ENCODE results near the gene ATXN3L. TPM values are rescaled to one million over a fixed set of nuclear protein-coding genes. Genes with fewer than 3 reads are reported as not detected.

The ATXN3L gene
- total and polyA plus RNA-seq, 10 of the 15 experiments (the other 5 are each of a cell fraction or from before 2014, with no cell fraction given) = not detected

GRCh38 chrX:13360146-13360545, 40.3 kb upstream of the ATXN3L start:
- RAD21 ChIA-PET (ENCODE audit: unreplicated experiment) = interaction anchor here (1.0 to 2.0 kb wide), 4 partner anchors 103 to 266 kb away, joined by 3 to 6 read pairs (median 4); no protein-coding TSS in a partner anchor
- H4K20me1 ChIP-seq (ENCODE audit: control insufficient read depth, insufficient read depth) = no peaks in the 10 kb centered on the region
- intact Hi-C loops (cut with micrococcal nuclease; ENCODE audit: unreplicated experiment) = no loop called here
- in situ Hi-C loops (cut with MboI) = no loop called here
- BruUV-seq (replicated peaks) = no TSS peak
- FAIRE-seq = no peak
- no peaks in the 10 kb centered on the region for H3K36me3 ChIP-seq (ENCODE audit: control insufficient read depth in 2 of 2, insufficient read depth in 2 of 2, low read length in 1 of 2)
- H3K4me2 ChIP-seq (ENCODE audit: control insufficient read depth, insufficient read depth) = no peak overlapping the region
- whole genome bisulfite sequencing (ENCODE audit: insufficient coverage, insufficient replicate concordance, low lambda C conversion rate, missing lambda C conversion rate) = 0% methylated on average over 1 of the region's 1 CpG
- H3K9ac ChIP-seq (ENCODE audit: control insufficient read depth, insufficient read depth, low read length) = no peak overlapping the region
- SMC1A ChIA-PET (ENCODE audit: uncharacterized antibody, unreplicated experiment) = interaction anchor here (0.6 to 3.3 kb wide), 10 partner anchors 9 to 480 kb away, joined by 3 to 13 read pairs (median 6); no protein-coding TSS in a partner anchor
- H3K27me3 ChIP-seq (replicated peaks in 1 of 2; ENCODE audit: control insufficient read depth in 2 of 2, insufficient read depth in 2 of 2, low read length in 1 of 2) = no peaks in the 10 kb centered on the region
- POLR2A ChIA-PET = no interaction called here
- no peaks in the 10 kb centered on the region for H3K9me3 ChIP-seq (replicated peaks; ENCODE audit: control insufficient read depth, insufficient read depth, low read length)
- CTCF ChIA-PET = interaction anchor here (0.8 to 2.5 kb wide), 9 partner anchors 10 to 413 kb away, joined by 3 to 17 read pairs (median 5); no protein-coding TSS in a partner anchor
- TF ChIP-seq RAD21 (IDR thresholded peaks at IDR 0.05; ENCODE audit: insufficient read depth, low read depth, low read length) (peak; percentile 14; the same call in 1 of the 2 replicates), CTCF (IDR thresholded peaks at IDR 0.05 in 2 of 3, conservative IDR thresholded peaks at IDR 0.05 in 1 of 3; ENCODE audit: control insufficient read depth in 2 of 3, extremely low read depth in 1 of 3, insufficient read depth in 1 of 3, low read depth in 3 of 3, low read length in 3 of 3) (peak; percentile 8 to 9 (median 9); a peak in 1 of 6 replicates), ZNF217 (IDR thresholded peaks at IDR 0.05) (no peak)
- H3K4me3 ChIP-seq = no peak overlapping the region
- H3K4me1 ChIP-seq (ENCODE audit: control insufficient read depth, insufficient read depth, low read length) = no peaks in the 10 kb centered on the region
- ATAC-seq = peak; percentile 58; the same call in 2 of the 3 replicates
- no peak overlapping the region for H3K27ac ChIP-seq (ENCODE audit: control insufficient read depth, insufficient read depth)
- no peak for DNase-seq (ENCODE audit: low read depth, low spot score)
- no peak overlapping the region for H2AFZ ChIP-seq (ENCODE audit: control insufficient read depth, low read depth, low read length)
- no peaks in the 10 kb centered on the region for H3K79me2 ChIP-seq (ENCODE audit: control insufficient read depth, insufficient read depth, low read length)

GRCh38 chrX:13357925-13358324, 38.1 kb upstream of the ATXN3L start:
- no peak for DNase-seq (ENCODE audit: low read depth, low spot score)
- Histone ChIP-seq H3K4me1 (ENCODE audit: control insufficient read depth, insufficient read depth, low read length) (no peaks in the 10 kb centered on the region), H3K9me3 (replicated peaks; ENCODE audit: control insufficient read depth, insufficient read depth, low read length) (no peaks in the 10 kb centered on the region), H4K20me1 (ENCODE audit: control insufficient read depth, insufficient read depth) (no peaks in the 10 kb centered on the region), H3K79me2 (ENCODE audit: control insufficient read depth, insufficient read depth, low read length) (no peaks in the 10 kb centered on the region), H3K9ac (ENCODE audit: control insufficient read depth, insufficient read depth, low read length) (no peak overlapping the region), H2AFZ (ENCODE audit: control insufficient read depth, low read depth, low read length) (no peak overlapping the region), H3K36me3 (ENCODE audit: control insufficient read depth in 2 of 2, insufficient read depth in 2 of 2, low read length in 1 of 2) (no peaks in the 10 kb centered on the region), H3K4me2 (ENCODE audit: control insufficient read depth, insufficient read depth) (no peak overlapping the region), H3K4me3 (no peak overlapping the region), H3K27me3 (replicated peaks in 1 of 2; ENCODE audit: control insufficient read depth in 2 of 2, insufficient read depth in 2 of 2, low read length in 1 of 2) (no peaks in the 10 kb centered on the region), H3K27ac (ENCODE audit: control insufficient read depth, insufficient read depth) (no peak overlapping the region)
- RAD21 ChIA-PET (ENCODE audit: unreplicated experiment) = interaction anchor here (1.9 kb wide), 1 partner anchor 411 kb away, joined by 5 read pairs; no protein-coding TSS in a partner anchor
- POLR2A ChIA-PET = no interaction called here
- BruUV-seq (replicated peaks) = no TSS peak
- intact Hi-C loops (cut with micrococcal nuclease; ENCODE audit: unreplicated experiment) = no loop called here
- SMC1A ChIA-PET (ENCODE audit: uncharacterized antibody, unreplicated experiment) = interaction anchor here (0.8 to 3.3 kb wide), 6 partner anchors 10 to 411 kb away, joined by 3 to 13 read pairs (median 6); no protein-coding TSS in a partner anchor
- 57% methylated on average over 1 of the region's 1 CpG for WGBS (ENCODE audit: insufficient coverage, insufficient replicate concordance, low lambda C conversion rate, missing lambda C conversion rate)
- ATAC-seq = no peak
- in situ Hi-C loops (cut with MboI) = no loop called here
- CTCF ChIA-PET = interaction anchor here (2.5 kb wide), 1 partner anchor 104 kb away, joined by 7 read pairs; no protein-coding TSS in a partner anchor
- no peak for FAIRE-seq
- TF ChIP-seq NBN (IDR thresholded peaks at IDR 0.05) (no peak), TCF7 (IDR thresholded peaks at IDR 0.05; ENCODE audit: borderline replicate concordance) (no peak), ATF7 (IDR thresholded peaks at IDR 0.05; ENCODE audit: low read depth) (no peak), MAX (IDR thresholded peaks at IDR 0.05; ENCODE audit: low read depth, low read length) (no peak), RELA (IDR thresholded peaks at IDR 0.05; ENCODE audit: borderline replicate concordance, partially characterized antibody) (no peak), ZBTB33 (IDR thresholded peaks at IDR 0.05) (no peak), NFYA (IDR thresholded peaks at IDR 0.05; ENCODE audit: borderline replicate concordance, low read depth, low read length) (no peak), SREBF1 (IDR thresholded peaks at IDR 0.05; ENCODE audit: low read length) (no peak), RB1 (IDR thresholded peaks at IDR 0.05; ENCODE audit: borderline replicate concordance) (no peak), CHD4 (IDR thresholded peaks at IDR 0.05) (no peak), SIX5 (IDR thresholded peaks at IDR 0.05; ENCODE audit: low read depth, low read length, severe bottlenecking) (no peak)
